HEK293 (cell line): ENCODE results near the gene RASSF8.

ENCODE experiments used
- GFI1B ChIP-seq: fragments of 450-650 bp; formaldehyde crosslinking; IDR thresholded peaks from 2 replicates; pipeline ENCODE4 v1.5.1; 2016; ENCODE audit warnings: missing biosample characterization, missing genetic modification characterization
- GLIS2 ChIP-seq: fragments of 450-650 bp; formaldehyde crosslinking; IDR thresholded peaks from 2 replicates; pipeline ENCODE4 v1.5.1; 2016; ENCODE audit warnings: missing biosample characterization, missing genetic modification characterization
- KLF10 ChIP-seq: fragments of 450-650 bp; IDR thresholded peaks from 2 replicates; pipeline ENCODE4 v1.5.1; 2018; ENCODE audit warnings: missing biosample characterization, mild to moderate bottlenecking, missing genetic modification characterization
- PRDM1 ChIP-seq: fragments of 450-650 bp; formaldehyde crosslinking; IDR thresholded peaks from 2 replicates; pipeline ENCODE4; 2016; ENCODE audit warnings: missing biosample characterization, missing genetic modification characterization
- PRDM10 ChIP-seq: fragments of 450-650 bp; formaldehyde crosslinking; IDR thresholded peaks from 2 replicates; pipeline ENCODE4 v1.5.1; 2016; ENCODE audit warnings: missing biosample characterization, missing genetic modification characterization
- PRDM2 ChIP-seq: fragments of 450-650 bp; formaldehyde crosslinking; IDR thresholded peaks from 2 replicates; pipeline ENCODE4 v1.5.1; 2016; ENCODE audit warnings: missing biosample characterization, missing genetic modification characterization, borderline replicate concordance
- ZBTB11 ChIP-seq: fragments of 450-650 bp; formaldehyde crosslinking; conservative IDR thresholded peaks from 2 replicates; pipeline ENCODE4 v1.5.1; 2016; ENCODE audit warnings: low read depth, missing biosample characterization, missing genetic modification characterization
- ZBTB21 ChIP-seq: fragments of 450-650 bp; formaldehyde crosslinking; IDR thresholded peaks from 2 replicates; pipeline ENCODE4 v1.5.1; 2017; ENCODE audit warnings: missing biosample characterization, missing genetic modification characterization
- ZFHX2 ChIP-seq: fragments of 450-650 bp; formaldehyde crosslinking; conservative IDR thresholded peaks from 2 replicates; pipeline ENCODE4 v1.5.1; 2016; ENCODE audit warnings: missing biosample characterization, missing genetic modification characterization
- ZNF175 ChIP-seq: fragments of 450-650 bp; formaldehyde crosslinking; IDR thresholded peaks from 2 replicates; pipeline ENCODE4 v1.5.1; 2016; ENCODE audit warnings: missing biosample characterization, missing genetic modification characterization
- ZNF211 ChIP-seq: fragments of 450-650 bp; formaldehyde crosslinking; IDR thresholded peaks from 2 replicates; pipeline ENCODE4 v1.5.1; 2016; ENCODE audit warnings: low read depth, missing biosample characterization, missing genetic modification characterization
- ZNF335 ChIP-seq: fragments of 450-650 bp; formaldehyde crosslinking; conservative IDR thresholded peaks from 2 replicates; pipeline ENCODE4 v1.5.1; 2016; ENCODE audit warnings: missing biosample characterization, missing genetic modification characterization
- ZNF585B ChIP-seq: fragments of 450-650 bp; formaldehyde crosslinking; IDR thresholded peaks from 2 replicates; pipeline ENCODE4 v1.5.1; 2016; ENCODE audit warnings: missing biosample characterization, missing genetic modification characterization
- ZNF624 ChIP-seq: fragments of 450-650 bp; formaldehyde crosslinking; IDR thresholded peaks from 2 replicates; pipeline ENCODE4 v1.5.1; 2017; ENCODE audit warnings: missing biosample characterization, missing genetic modification characterization
- ZNF660 ChIP-seq: fragments of 450-650 bp; IDR thresholded peaks from 2 replicates; pipeline ENCODE4 v1.5.1; 2018; ENCODE audit warnings: missing biosample characterization, mild to moderate bottlenecking, missing genetic modification characterization
- ZNF701 ChIP-seq: fragments of 450-650 bp; formaldehyde crosslinking; IDR thresholded peaks from 2 replicates; pipeline ENCODE4 v1.5.1; 2016; ENCODE audit warnings: missing biosample characterization, missing genetic modification characterization
- ZNF792 ChIP-seq: fragments of 450-650 bp; formaldehyde crosslinking; IDR thresholded peaks from 2 replicates; pipeline ENCODE4 v1.5.1; 2016; ENCODE audit warnings: missing biosample characterization, missing genetic modification characterization
- ZSCAN4 ChIP-seq: fragments of 450-650 bp; formaldehyde crosslinking; IDR thresholded peaks from 2 replicates; pipeline ENCODE4 v1.5.1; 2017; ENCODE audit warnings: missing biosample characterization, missing genetic modification characterization
- TF ChIP-seq, protein P1 (sequence below): fragments of 450-650 bp; formaldehyde crosslinking; IDR thresholded peaks from 2 replicates; pipeline ENCODE4 v1.5.1; 2016; ENCODE audit warnings: missing biosample characterization, missing genetic modification characterization
- TF ChIP-seq, protein P2 (sequence below): fragments of 450-650 bp; formaldehyde crosslinking; IDR thresholded peaks from 2 replicates; pipeline ENCODE4 v1.5.1; 2017; ENCODE audit warnings: missing biosample characterization, missing genetic modification characterization

Gene RASSF8

GRCh38 chr12:25992026-25992782, 33.7 kb downstream of the RASSF8 start (continued):
- TF ChIP-seq ZNF792: no peak
- TF ChIP-seq, protein P1, sequence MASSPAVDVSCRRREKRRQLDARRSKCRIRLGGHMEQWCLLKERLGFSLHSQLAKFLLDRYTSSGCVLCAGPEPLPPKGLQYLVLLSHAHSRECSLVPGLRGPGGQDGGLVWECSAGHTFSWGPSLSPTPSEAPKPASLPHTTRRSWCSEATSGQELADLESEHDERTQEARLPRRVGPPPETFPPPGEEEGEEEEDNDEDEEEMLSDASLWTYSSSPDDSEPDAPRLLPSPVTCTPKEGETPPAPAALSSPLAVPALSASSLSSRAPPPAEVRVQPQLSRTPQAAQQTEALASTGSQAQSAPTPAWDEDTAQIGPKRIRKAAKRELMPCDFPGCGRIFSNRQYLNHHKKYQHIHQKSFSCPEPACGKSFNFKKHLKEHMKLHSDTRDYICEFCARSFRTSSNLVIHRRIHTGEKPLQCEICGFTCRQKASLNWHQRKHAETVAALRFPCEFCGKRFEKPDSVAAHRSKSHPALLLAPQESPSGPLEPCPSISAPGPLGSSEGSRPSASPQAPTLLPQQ (tag by site-specific recombination): no peak
- peak; percentile 70 for TF ChIP-seq GLIS2 (tag by site-specific recombination)
- no peak for TF ChIP-seq ZNF335
- TF ChIP-seq ZFHX2 (tag by site-specific recombination): no peak
- TF ChIP-seq ZSCAN4 (tag by site-specific recombination): no peak
- TF ChIP-seq, protein P2, sequence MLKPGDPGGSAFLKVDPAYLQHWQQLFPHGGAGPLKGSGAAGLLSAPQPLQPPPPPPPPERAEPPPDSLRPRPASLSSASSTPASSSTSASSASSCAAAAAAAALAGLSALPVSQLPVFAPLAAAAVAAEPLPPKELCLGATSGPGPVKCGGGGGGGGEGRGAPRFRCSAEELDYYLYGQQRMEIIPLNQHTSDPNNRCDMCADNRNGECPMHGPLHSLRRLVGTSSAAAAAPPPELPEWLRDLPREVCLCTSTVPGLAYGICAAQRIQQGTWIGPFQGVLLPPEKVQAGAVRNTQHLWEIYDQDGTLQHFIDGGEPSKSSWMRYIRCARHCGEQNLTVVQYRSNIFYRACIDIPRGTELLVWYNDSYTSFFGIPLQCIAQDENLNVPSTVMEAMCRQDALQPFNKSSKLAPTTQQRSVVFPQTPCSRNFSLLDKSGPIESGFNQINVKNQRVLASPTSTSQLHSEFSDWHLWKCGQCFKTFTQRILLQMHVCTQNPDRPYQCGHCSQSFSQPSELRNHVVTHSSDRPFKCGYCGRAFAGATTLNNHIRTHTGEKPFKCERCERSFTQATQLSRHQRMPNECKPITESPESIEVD: peak; percentile 27; the same call in 1 of the 2 replicates
- TF ChIP-seq ZBTB21 (tag by site-specific recombination): peak; percentile 61; the same call in 1 of the 2 replicates
- TF ChIP-seq PRDM2 (tag by site-specific recombination): no peak
- no peak for TF ChIP-seq ZNF585B (tag by site-specific recombination)
- TF ChIP-seq PRDM1: peak; percentile 66
- no peak for TF ChIP-seq ZNF211 (tag by site-specific recombination)
- TF ChIP-seq ZNF175: no peak
- TF ChIP-seq GFI1B (tag by site-specific recombination): 0 out of 2 replicates have a peak, but pooled peaks have one; percentile 7
- TF ChIP-seq KLF10: peak; percentile 42; the same call in 1 of the 2 replicates
- no peak for TF ChIP-seq ZNF624 (tag by site-specific recombination)
- TF ChIP-seq PRDM10 (tag by site-specific recombination): peak; percentile 74
- TF ChIP-seq ZNF660 (tag by site-specific recombination): peak; percentile 14; the same call in 1 of the 2 replicates
- no peak for TF ChIP-seq ZBTB11
- TF ChIP-seq ZNF701 (tag by site-specific recombination): no peak
